ENCODE measurements around the gene MRPS17.

Gene MRPS17

GRCh38 chr7:55973747-55974250 lies 22.1 kb downstream of the MRPS17 start:
- no peak for ATAC-seq

GRCh38 chr7:55975988-55976633 lies 24.4 kb downstream of the MRPS17 start:
- ATAC-seq, result no peak

- no peak for ATAC-seq
Measured at GRCh38 chr7:55977831-55978230, 26.2 kb downstream of the MRPS17 start.

- ATAC-seq, result no peak
Measured at GRCh38 chr7:55980266-55980665, 28.6 kb downstream of the MRPS17 start.

GRCh38 chr7:55983537-55983936 lies 31.9 kb downstream of the MRPS17 start:
- no peak for ATAC-seq

- no peak for ATAC-seq
Measured at GRCh38 chr7:55992346-55992745, 40.7 kb downstream of the MRPS17 start.

- ATAC-seq, result no peak
Measured at GRCh38 chr7:55996856-55997500, 45.3 kb downstream of the MRPS17 start.

GRCh38 chr7:56003749-56004148 lies 52.1 kb downstream of the MRPS17 start:
- ATAC-seq, result no peak

Measured in activated CD4-positive, CD25-positive, alpha-beta regulatory T cell treated with anti-CD3 and anti-CD28 coated beads, Interleukin-2, amount 50 U/mL, for 24 hours (primary cell).